ENCODE data around the gene NLK. TPM values are rescaled to one million over a fixed set of nuclear protein-coding genes. Genes with fewer than 3 reads are reported as not detected.

The NLK gene
- total and polyA plus RNA-seq, 2 donors (not counting 1 experiment from before 2014, with no cell fraction given) = 12.7 to 24.8 TPM

DNA sequence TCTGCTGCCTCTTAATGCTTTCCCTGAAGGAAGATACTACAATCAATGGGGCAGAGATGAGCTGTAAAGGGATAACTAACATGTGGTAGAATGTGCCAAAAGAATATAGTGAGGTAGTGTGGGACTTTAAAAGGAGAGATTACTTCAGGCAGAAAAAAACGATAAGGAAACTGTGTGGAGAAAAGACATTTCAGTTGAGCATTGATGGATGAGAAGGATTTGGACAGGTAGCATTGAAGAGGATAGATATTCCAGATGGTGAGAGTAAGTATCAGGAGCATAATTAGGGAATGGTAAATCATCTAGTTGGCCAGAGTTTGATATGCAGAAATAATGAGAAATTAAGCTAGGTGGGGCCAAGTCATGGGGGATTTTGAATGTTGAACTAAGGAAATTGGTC, 97.3 kb downstream of the NLK start:
- TF ChIP-seq EZH2 (IDR thresholded peaks at IDR 0.05; ENCODE audit: borderline replicate concordance, insufficient read depth, low read depth, low read length, poor library complexity, severe bottlenecking) = no peak
- TF ChIP-seq, protein P1, sequence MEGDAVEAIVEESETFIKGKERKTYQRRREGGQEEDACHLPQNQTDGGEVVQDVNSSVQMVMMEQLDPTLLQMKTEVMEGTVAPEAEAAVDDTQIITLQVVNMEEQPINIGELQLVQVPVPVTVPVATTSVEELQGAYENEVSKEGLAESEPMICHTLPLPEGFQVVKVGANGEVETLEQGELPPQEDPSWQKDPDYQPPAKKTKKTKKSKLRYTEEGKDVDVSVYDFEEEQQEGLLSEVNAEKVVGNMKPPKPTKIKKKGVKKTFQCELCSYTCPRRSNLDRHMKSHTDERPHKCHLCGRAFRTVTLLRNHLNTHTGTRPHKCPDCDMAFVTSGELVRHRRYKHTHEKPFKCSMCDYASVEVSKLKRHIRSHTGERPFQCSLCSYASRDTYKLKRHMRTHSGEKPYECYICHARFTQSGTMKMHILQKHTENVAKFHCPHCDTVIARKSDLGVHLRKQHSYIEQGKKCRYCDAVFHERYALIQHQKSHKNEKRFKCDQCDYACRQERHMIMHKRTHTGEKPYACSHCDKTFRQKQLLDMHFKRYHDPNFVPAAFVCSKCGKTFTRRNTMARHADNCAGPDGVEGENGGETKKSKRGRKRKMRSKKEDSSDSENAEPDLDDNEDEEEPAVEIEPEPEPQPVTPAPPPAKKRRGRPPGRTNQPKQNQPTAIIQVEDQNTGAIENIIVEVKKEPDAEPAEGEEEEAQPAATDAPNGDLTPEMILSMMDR (IDR thresholded peaks at IDR 0.05) = no peak
- H3K27ac ChIP-seq (ENCODE audit: low read length in 2 of 2) = no peak overlapping the region
- H3K9me3 ChIP-seq (ENCODE audit: control extremely low read depth in 1 of 3, control insufficient read depth in 2 of 3, insufficient read depth in 1 of 3, low read length in 2 of 3) = no peaks in the 10 kb centered on the region
- H3K9ac ChIP-seq (ENCODE audit: low read length) = no peak overlapping the region
- Mint-ChIP-seq H3K27ac (no peak overlapping the region), H3K4me3 (no peak overlapping the region), H3K27me3 (no peaks in the 10 kb centered on the region), H3K9me3 (ENCODE audit: insufficient read depth) (no peaks in the 10 kb centered on the region), H3K4me1 (no peaks in the 10 kb centered on the region)
- ChIA-PET CTCF (no interaction called here), POLR2A (no interaction called here)
- H3K27me3 ChIP-seq (replicated peaks in 1 of 4; ENCODE audit: control extremely low read depth in 1 of 4, control insufficient read depth in 3 of 4, insufficient read depth in 4 of 4, low read length in 3 of 4) = no peaks in the 10 kb centered on the region
- no peak overlapping the region for H3K4me3 ChIP-seq (ENCODE audit: control extremely low read depth in 1 of 5, extremely low read depth in 1 of 5, insufficient read depth in 1 of 5, low read depth in 2 of 5, low read length in 4 of 5)
- no peaks in the 10 kb centered on the region for H3K4me1 ChIP-seq (ENCODE audit: control insufficient read depth in 2 of 2, insufficient read depth in 2 of 2, low read length in 2 of 2)
- DNase-seq = no peak
- no peaks in the 10 kb centered on the region for H4K20me1 ChIP-seq (ENCODE audit: control insufficient read depth, insufficient read depth, low read length, poor library complexity, severe bottlenecking)
- WGBS (ENCODE audit: insufficient coverage) = 100% methylated on average over 1 of the region's 1 CpG
- H2AFZ ChIP-seq (ENCODE audit: insufficient read depth, low read depth, low read length, poor library complexity, severe bottlenecking) = no peak overlapping the region
- ATAC-seq (ENCODE audit: low read depth) = no peak
- intact Hi-C loops (cut with micrococcal nuclease) = no loop called here
- peaks cover 0 to 2% of the 10 kb centered on the region in 2 experiments for H3K36me3 ChIP-seq (replicated peaks in 1 of 2; ENCODE audit: control extremely low read depth in 1 of 2, control insufficient read depth in 1 of 2, extremely low read depth in 1 of 2, insufficient read depth in 2 of 2, low read length in 1 of 2)
- no peak overlapping the region for H3K4me2 ChIP-seq (replicated peaks; ENCODE audit: low read depth, low read length, poor library complexity, severe bottlenecking)
- no peaks in the 10 kb centered on the region for H3K79me2 ChIP-seq (ENCODE audit: control insufficient read depth, insufficient read depth, low read length)

GRCh38 chr17:28141313-28141712, 98.8 kb downstream of the NLK start:
- CTCF ChIA-PET = no interaction called here

More at GRCh38 chr17:28141313-28141712, 98.8 kb downstream of the NLK start:
- no peak overlapping the region for H3K4me2 ChIP-seq (replicated peaks; ENCODE audit: low read depth, low read length, poor library complexity, severe bottlenecking)
- H3K4me1 ChIP-seq (ENCODE audit: control insufficient read depth in 2 of 2, insufficient read depth in 2 of 2, low read length in 2 of 2) = no peaks in the 10 kb centered on the region
- H2AFZ ChIP-seq (ENCODE audit: insufficient read depth, low read depth, low read length, poor library complexity, severe bottlenecking) = no peak overlapping the region
- H3K9me3 Mint-ChIP-seq (ENCODE audit: insufficient read depth) = no peaks in the 10 kb centered on the region
- intact Hi-C loops (cut with micrococcal nuclease) = no loop called here
- H3K4me3 Mint-ChIP-seq = no peak overlapping the region
- H3K79me2 ChIP-seq (ENCODE audit: control insufficient read depth, insufficient read depth, low read length) = no peaks in the 10 kb centered on the region
- no peaks in the 10 kb centered on the region for H3K27me3 ChIP-seq (replicated peaks in 1 of 4; ENCODE audit: control extremely low read depth in 1 of 4, control insufficient read depth in 3 of 4, insufficient read depth in 4 of 4, low read length in 3 of 4)
- H3K27me3 Mint-ChIP-seq = no peaks in the 10 kb centered on the region
- peaks cover 0 to 2% of the 10 kb centered on the region in 2 experiments for H3K36me3 ChIP-seq (replicated peaks in 1 of 2; ENCODE audit: control extremely low read depth in 1 of 2, control insufficient read depth in 1 of 2, extremely low read depth in 1 of 2, insufficient read depth in 2 of 2, low read length in 1 of 2)
- no peak overlapping the region for H3K27ac Mint-ChIP-seq
- TF ChIP-seq EZH2 (IDR thresholded peaks at IDR 0.05; ENCODE audit: borderline replicate concordance, insufficient read depth, low read depth, low read length, poor library complexity, severe bottlenecking) = no peak
- TF ChIP-seq, protein P1 (IDR thresholded peaks at IDR 0.05) = no peak
- DNase-seq (no peak), ATAC-seq (ENCODE audit: low read depth) (no peak)
- no peak overlapping the region for H3K4me3 ChIP-seq (ENCODE audit: control extremely low read depth in 1 of 5, extremely low read depth in 1 of 5, insufficient read depth in 1 of 5, low read depth in 2 of 5, low read length in 4 of 5)
- no peaks in the 10 kb centered on the region for H3K4me1 Mint-ChIP-seq
- no peak overlapping the region for H3K9ac ChIP-seq (ENCODE audit: low read length)
- H4K20me1 ChIP-seq (ENCODE audit: control insufficient read depth, insufficient read depth, low read length, poor library complexity, severe bottlenecking) = no peaks in the 10 kb centered on the region
- no peaks in the 10 kb centered on the region for H3K9me3 ChIP-seq (ENCODE audit: control extremely low read depth in 1 of 3, control insufficient read depth in 2 of 3, insufficient read depth in 1 of 3, low read length in 2 of 3)
- POLR2A ChIA-PET = no interaction called here
- H3K27ac ChIP-seq (ENCODE audit: low read length in 2 of 2) = no peak overlapping the region
- WGBS (ENCODE audit: insufficient coverage) = 100% methylated on average over 1 of the region's 3 CpGs

All from B cell (primary cell).